Stimulated activated CD4-positive, alpha-beta T cell treated with anti-CD3 and anti-CD28 coated beads, Interleukin-12 subunit alpha, Interleukin-12 subunit beta, amount 100 ng/mL, for 4 hours (primary cell): ENCODE measurements around the gene HOXC10.

Source experiments
- DNase-seq: peaks from one replicate; pipeline ENCODE4 v3.0.0-alpha.2; 2020

HOXC10 gene

DNA sequence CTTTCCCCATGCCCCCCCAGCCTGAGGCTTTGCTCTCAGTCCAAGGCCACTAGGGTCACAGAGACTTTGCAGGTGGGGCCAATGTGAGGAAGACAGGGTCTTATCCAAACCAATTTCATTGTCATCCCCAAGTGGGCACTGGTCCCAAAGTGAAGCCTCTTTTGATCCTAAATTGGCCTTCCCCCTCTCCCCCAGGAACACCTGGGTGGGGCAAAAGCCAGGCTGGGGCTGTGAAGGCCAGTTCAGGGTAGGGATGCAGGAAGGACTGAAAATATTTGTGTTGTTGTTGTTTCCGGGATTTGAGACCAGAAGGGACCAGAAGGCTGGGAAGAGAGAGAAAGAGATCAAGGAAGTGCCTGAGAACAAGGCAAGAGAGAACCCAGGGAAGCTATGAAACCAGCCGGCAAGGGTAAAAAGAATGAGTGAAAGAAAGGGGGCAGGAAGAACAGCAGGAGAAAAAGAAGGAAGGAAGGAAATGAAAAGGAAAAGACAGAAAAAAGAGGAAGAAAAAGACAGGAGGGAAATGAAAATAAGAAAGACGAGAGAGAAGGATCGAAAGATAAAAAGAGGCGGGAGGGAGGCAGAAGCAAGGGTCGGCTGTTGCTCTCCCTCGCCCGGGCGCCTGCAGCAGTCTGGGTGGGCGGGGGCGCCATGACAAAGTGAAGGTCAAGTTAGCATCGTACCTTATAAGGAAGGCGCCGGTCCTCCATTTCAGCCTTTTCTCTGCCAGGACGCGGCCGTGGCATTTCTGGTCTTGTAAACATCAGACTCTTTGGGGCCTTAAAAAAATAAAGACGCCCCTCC lies 19.5 kb upstream of the HOXC10 start:
- DNase-seq = no peak

DNA sequence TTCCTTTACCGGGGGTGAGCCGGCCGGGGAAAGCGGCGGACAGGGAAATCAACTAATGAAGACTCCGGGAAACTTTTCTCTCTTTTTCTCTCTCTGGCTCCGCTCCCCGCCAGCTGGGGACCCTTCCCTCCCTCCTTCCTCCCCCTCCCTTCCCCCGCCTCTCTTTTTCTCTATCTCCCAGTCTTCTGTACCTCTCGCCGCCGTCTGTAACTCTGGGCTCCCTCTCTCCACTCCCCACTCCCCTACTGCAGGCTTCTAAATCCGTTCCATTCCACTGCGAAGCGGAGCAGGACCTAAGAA lies 18.9 kb upstream of the HOXC10 start:
- DNase-seq = no peak

DNA sequence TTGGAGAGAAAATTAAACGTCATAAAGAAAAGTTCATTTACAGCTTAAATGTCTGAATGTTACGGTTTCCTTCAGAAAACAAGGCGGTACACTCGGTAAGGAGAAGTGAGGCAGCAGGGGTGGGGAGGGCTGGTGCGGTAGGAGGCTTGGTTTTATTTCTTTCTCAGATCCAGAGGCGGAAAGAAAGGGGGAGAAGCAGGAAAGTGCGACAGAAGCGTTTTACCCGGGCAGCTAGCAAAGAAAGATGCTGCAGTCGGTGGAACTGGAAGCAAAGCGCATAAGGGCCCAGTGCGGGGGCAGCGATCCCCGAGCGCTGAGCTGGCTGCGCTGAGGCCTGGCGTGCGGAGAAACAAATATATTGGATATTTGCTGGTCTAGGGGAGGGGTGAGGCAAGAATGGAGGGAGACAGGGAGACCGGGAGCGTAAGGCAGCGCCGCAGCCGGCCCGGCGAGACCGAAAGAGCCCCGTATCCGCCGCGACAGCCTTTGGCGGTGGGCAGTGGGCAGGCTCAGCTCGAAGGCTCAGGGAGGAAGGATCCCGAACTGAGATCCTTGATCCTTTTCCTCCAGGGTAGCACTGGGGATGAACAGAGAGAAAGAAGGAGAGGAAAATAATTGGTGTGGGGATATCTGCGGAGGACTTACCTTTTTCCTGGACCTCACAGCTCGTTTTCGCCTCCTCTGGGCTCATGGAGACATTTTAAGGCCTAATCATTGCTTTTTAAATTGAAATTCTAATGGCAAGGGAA lies 18.4 kb upstream of the HOXC10 start:
- no peak for DNase-seq

DNA sequence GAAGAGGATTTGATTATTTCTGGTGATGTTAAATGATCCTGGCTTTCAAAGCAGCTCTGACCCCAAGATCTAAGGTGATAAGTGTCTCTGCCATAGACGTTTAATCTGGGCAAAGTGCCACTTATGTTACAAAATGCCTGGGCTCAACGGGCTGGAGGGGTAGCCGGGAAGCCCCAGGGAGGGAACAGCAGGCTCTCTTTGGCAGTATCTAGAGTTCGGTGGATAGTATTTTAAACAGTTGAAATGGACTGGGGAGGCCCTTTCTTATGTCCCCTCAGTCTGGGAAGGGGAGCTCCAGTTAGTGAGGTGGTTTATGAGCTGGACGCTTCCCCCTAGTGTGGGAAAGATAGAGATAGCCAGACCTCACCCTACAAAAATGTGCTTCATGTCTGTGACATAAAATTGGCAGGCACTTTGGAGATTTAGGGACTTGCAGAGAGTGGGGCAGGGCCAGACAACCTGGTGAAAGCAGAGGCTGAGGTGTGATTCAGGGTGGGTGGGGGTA lies 17.5 kb upstream of the HOXC10 start:
- DNase-seq = no peak

DNA sequence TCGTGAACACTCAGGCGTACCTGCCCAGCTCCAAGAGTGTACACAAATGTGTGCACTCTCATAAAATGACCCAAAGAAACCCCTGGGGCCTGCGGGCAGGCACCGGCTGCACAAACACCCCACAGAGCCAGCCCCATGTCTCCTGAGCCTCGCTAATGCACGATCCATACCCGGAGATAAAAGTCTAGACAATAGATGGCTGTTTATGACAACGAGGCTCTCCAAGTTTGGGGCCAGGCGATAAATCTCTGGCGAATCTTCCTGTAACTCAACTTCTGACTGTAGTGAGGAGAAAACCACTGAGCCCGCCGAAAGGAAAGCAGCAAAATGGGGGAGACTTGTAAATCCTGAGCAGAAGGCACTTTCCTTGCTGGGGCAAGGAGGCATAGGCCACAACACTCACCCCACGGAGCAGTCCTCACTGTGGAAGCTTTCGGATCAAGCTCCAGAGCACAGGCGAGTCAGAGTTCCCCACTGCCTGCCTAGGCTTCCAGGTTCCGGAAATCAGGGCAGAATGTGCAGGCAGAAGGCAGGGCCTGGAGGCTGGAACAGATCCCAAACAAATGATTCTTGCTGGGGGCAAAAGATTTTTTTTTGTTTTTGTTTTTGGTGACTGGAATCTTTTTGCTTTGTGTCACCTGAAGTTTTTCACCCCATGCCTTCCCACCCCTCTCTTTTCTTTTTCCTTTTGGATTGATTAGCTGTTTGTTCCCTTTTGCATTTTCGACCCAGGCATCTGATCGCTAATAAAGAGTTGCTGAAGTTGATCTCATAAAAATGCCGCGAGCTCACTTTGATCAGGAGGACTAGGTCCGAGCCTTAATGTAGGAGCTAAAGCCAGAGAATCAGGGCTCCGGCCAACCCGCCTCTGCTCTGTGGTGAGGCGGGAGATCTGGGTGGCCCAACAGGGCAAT lies 16.5 kb upstream of the HOXC10 start:
- DNase-seq = no peak

DNA sequence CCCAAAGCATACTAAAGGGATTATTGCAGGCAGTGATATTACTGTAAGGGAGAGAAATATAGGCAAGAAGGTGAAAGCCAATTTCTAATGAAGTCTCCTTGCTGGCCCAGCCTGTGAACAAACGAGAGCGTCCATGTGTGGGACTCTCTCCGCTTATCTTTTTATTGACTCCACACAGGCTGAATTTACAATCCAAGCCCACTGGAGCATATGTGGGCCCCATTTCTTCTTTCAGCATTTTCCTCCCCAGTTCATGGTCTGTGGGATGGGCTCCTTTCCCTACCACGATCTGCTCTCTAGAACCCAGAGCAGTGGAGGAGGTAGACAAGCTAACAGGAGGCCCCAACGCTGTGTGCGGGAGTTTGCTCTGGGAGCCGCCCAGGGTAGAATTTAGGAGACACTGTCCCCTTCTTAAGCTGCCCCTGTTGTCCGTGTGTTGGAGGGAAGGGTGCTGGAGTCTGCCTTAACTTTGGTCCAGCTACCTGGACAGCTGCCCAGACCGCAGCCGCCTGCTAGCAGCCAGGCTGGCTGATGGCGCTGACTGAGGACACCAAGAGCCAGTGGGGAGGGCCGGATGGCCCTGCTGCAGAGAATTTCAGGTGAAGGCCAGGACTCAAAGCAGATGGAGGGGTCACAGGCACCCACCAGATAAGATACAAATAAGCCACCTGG lies 15.2 kb upstream of the HOXC10 start:
- no peak for DNase-seq

DNA sequence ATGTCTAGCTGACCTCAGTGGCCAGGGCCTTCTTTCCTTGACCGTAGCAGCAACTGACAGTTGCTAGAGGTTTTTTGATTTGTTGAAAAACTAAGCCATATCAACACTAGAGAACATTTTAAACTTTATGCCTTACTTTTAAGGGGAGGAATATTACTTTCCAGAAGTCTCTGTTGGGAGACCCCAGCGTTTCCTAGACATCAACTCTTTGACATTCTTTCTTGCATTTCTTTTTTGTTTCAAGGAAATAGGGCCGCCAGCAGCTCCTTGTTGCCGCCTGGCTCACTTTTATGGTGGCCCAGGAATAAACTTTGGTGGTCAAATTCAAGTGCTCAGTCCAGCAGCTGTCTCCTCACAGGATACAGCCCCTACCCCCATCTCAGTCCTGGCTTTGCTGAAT lies 14.5 kb upstream of the HOXC10 start:
- no peak for DNase-seq

DNA sequence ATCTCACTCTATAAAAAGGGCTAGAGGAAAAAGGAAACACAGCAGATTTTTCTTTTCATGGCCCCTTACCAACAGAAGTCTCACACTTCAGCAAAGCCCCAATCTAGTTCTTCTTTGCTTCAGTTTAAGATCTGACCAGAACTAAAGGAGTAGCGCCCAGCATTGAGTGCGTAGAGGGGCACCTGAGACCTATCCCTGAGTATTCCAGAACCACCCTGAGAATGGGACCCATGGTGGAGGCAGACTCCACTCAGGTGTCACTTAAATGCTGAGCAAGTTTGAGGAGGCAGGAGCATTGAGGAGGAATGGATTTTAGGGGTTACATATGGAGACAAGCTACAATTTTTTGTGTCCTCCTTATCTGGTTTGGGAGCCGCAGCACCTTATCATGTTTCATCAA lies 13.8 kb upstream of the HOXC10 start:
- no peak for DNase-seq

DNA sequence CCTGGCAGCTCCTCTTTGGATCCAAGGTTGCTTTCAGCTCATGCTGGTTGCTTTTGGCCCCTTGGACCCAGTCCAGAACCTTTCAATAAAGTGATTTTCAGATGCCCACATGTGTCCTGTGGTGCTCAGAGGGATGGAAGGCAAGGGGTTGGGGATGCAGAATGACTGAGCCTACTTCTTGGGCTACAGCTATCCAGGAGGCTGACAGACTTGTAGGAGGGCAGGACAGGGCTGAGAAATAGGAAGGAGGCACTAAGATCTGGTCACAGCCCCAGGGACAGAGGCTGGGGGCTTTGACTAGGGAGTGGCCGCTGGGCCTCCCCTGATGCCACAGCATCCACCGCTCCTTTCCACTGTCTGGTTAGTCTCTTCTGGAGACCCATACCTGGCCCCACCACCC lies 13.3 kb upstream of the HOXC10 start:
- no peak for DNase-seq

DNA sequence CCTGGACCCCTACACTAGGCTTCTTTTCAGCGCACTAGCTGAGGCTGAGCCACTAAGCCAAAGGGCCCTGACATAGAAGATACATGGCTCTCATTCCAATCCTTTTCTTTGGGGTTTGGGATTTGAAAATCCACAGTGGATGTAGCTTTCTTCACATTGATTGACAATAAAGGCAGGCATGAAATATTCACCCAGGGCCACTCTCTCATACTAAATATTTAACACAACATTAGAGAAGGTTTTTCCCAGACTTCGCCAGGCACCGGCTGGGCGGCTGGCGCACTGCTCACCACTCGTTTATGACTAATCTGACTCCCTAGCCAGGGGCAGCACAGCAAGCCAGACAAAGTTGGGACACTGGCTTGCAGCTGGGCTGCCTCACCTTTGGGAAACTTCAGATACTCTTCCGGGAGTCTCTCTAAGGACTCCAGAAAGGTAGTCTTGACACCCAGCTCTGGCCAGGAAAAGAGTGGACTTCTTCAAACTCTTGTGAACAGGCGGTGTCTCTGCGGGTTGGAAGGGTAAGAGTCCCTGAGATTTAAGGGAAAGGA lies 12.7 kb upstream of the HOXC10 start:
- DNase-seq = no peak

DNA sequence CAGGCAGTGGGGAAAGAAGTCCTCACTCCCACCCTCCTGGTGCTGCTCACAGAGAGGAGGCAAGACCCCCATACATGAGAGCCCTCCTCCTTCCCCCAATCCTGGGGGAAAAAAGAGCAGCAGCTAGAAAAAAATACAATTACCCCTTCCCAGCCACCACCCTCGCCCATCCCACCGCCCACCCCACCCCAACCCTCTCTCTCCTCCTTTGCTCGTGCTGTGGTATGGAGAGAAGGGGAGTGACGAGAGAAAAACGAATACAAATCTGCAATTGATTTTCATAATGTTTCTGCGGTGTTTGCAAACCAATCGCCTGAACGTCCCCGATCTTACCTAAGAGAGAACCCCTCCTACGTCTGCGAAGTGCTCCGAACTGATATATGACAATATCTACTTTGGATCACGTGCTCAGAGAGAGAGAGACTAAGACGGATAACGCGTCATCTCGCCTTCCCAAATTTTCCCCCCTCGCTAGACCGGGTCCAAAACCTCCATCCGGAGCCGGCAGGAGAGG lies 12.2 kb upstream of the HOXC10 start, which contains the start of gene HOXC11:
Gene HOXC11 (plus strand): TSS at position 405 of the 514 bp plus-strand sequence. CDS start 116 bp downstream, outside the sequence.
- no peak for DNase-seq

DNA sequence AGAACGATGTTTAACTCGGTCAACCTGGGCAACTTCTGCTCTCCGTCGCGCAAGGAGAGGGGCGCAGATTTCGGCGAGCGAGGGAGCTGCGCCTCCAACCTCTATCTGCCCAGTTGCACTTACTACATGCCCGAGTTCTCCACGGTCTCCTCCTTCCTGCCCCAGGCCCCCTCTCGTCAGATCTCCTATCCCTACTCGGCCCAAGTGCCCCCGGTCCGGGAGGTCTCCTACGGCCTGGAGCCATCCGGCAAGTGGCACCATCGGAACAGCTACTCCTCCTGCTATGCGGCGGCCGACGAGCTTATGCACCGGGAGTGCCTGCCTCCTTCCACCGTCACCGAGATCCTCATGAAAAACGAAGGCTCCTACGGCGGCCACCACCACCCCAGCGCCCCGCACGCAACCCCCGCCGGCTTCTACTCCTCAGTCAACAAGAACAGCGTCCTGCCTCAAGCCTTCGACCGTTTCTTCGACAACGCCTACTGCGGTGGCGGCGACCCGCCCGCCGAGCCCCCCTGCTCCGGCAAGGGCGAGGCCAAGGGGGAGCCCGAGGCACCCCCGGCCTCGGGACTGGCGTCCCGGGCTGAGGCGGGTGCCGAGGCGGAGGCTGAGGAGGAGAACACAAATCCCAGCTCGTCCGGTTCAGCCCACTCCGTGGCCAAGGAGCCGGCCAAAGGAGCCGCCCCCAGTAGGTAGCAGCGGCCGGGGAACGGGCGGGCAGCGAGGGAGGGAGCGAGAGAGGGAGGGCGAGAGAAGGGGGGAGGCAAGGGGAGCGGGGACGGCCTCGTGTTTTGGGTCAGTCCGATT lies 11.5 kb upstream of the HOXC10 start:
- no peak for DNase-seq

DNA sequence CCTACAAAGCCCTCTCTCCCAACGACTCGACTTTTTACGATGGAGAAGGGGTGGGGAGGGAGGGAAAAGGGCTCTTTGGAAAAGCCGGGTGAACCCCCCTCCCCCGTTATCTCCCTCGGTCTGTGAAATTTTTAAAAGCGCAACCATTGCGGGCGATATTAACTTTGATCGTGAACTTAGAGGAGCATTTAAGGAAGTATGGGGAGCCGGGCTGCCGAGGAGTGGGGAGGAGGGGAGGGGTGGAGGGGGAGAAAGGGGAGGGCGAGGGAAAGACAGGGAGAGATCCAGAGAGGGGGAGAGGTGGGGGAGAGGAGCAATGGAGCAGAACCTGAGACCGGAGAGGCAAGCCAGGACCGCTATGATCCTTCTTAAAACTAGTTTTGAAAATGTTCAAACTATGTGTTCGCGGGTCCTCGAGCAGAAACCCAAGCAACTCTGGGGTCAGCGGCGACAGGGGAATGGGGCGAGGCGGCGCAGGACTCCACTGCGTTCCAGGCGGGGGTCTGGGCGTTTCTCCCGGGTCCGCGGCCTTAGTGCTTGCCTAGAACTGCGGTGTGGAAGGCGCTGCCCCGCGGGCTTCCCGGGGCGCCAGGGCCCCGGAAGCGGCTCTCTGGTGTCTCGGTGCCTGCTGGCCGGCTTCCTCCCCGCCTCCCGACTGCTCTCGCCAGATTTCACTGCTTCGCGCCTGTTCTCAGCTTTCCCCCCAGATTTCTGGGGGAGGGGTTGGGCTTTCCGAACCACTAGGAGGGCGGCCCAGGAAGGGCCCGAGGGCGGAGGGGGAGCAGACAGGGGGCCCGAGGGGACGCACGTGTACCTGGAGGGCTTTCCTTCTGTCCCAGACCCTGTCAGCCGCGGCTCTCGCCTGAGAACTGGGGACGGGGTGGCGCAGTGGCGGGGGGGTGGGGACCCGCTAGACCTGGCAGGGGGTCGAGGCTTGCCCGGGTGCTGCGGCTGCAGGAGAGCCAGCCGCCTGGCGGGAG lies 10.6 kb upstream of the HOXC10 start, which contains the start of gene HOTAIR:
Gene HOTAIR (minus strand): TSS at position 871 of the 980 bp plus-strand sequence.
- DNase-seq = no peak

DNA sequence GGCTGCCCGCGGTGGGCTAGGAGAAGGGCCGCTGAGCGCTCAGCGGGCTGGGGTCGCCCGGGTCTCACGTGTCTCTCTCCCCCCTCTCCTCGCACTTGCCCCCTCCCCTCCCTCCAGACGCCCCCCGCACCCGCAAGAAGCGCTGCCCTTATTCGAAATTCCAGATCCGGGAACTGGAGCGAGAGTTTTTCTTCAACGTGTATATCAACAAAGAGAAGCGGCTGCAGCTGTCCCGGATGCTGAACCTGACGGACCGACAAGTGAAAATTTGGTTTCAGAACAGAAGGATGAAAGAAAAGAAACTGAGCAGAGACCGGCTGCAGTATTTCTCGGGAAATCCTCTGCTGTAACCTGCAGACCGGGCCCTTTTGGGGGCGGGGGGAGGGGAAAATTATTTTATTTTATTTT lies 9.9 kb upstream of the HOXC10 start:
- DNase-seq = no peak

DNA sequence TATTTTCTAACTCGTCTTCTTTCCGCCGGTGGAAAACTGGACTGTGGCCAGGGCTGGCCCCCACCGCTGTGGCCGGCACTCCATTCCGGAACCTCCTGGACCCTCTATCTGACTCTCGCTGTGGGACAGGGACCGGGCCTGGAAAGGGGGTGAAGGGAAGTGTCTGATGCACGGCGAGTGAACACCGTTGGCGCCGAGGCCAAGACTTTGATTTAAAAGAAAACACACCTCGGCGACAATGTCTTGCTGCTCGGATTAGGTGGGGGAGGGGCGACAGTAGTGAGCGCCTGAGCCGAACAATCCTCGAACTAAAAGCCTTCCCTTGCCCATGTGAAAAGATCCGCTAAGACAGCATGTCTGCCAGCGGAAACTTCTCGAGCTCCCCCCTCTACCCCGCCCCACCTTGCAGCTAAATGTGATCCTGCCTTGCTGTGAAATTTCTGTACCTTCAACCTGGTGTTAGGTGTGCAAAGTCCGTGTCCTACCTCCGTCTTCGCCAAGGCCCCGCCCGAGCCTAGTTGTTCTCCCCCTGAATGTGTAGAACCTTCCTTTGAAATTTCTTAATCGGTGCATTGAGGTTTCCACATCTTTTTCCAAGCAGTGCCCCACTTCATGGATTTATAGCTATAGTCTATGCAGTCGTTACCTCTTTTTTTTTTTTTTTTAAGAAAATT lies 9.3 kb upstream of the HOXC10 start:
- DNase-seq = no peak

DNA sequence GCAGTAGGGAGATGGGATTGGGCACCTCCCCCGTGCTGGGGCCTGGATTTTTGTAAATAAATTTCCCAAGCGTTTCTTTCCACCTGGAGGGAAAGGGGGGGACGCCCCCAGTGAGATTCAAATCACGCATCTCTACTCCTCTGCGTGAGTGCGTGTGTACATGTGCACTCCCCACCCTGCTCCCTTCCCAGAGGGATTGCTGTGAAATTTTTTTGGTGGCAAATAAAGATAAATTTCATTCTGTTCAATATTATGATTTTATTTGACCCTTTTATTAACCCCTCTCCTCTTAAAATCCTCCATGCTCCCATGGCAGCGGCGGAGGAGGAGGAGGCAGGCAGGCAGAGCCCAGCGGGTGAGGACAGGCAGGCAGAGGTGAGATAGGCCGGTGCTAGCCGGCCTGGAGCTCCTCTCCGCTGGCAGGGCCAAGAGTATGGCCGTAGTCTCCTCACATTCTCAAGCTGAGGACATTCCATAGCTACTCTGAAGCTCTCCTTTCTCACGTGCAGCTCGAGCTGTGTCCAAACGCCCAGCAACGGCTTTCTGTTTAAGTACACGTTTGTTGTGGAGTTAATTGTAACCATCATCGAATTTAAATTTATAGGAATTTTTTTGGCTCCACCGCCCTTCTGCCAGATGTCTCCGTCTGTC lies 8.6 kb upstream of the HOXC10 start:
- DNase-seq = no peak

DNA sequence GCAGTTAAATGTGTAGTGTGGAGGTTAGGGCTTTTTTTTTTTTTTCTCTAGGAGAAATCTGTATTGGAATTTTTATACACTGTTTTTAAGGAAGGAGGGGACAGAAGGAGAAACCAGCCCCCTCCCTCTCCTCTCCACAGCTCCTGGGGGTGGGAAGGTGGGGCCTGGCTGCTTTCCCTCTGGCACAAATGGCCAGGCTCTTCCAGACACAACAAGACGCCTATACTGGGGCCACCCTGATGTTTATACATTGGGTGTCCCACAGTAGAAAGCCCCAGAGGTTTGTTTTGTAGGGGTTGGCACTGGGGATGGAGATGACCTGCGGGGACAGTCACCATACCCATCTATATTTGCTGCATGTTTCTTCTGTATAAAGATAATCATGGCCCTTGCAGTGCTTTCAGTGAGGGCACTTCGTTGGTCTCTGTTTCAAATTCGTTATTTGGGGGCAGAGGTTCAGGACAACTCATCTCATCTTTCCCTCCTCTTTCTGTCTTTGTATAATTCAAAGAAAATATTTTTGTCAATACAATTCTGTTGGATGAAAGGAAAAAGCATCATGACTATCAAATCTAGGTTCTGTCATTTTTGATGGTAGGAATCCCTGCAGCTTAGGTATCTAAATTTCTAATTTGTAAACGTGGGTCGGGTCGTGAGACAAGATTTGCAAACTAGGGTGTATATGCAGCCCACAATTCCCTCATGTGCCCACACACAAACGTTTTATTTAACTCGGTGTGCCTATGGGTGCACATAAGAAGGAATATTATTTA lies 7.9 kb upstream of the HOXC10 start:
- no peak for DNase-seq
